HepG2 (cell line): ENCODE measurements around the gene ELP4. TPM values are rescaled to one million over a fixed set of nuclear protein-coding genes. Genes with fewer than 3 reads are reported as not detected.

Experiments
- ATAC-seq: fragments of 200-7000 bp; cut with Tn5 transposase; 3 replicates; pipeline ENCODE4 v1.9.1; 2020; ENCODE audit warnings: mild to moderate bottlenecking, moderate library complexity
- BruUV-seq: library from RNA; stranded (reverse); fragments of 400-500 nt; replicated peaks from 2 replicates; lab custom pipeline; 2021; lab: Mats Ljungman, UMichigan
- CTCF ChIA-PET: fragments of 300-600 bp; formaldehyde crosslinking; extraction: SDS; loops from one replicate; lab custom pipeline; 2021; ENCODE audit warnings: low total read pairs, inconsistent platforms, low intra/inter-chr PET ratio; lab: Yijun Ruan, JAX
- POLR2A ChIA-PET: fragments of 350-600 bp; sonication (Branson Sonifier 250); formaldehyde crosslinking; loops from one replicate; lab custom pipeline; 2020; ENCODE audit warnings: antibody characterized with exemption, inconsistent platforms; lab: Yijun Ruan, JAX
- DNase-seq: peaks from one replicate; pipeline ENCODE4 v3.0.0-alpha.2; 2015; ENCODE audit warnings: low spot score
- FAIRE-seq: peaks from 3 replicates; lab custom pipeline; 2011; peaks lifted over from hg19 to GRCh38; lab: Jason Lieb, UNC
- H2AFZ ChIP-seq: one replicate; pipeline ENCODE4 v1.6.1; 2011; ENCODE audit warnings: low read length, inconsistent platforms
- H3K27ac ChIP-seq: fragments of 300-600 bp; 3 replicates; pipeline ENCODE4 v1.8.0; 2011; ENCODE audit warnings: mixed run types, mild to moderate bottlenecking, mixed read lengths, low read length, inconsistent platforms; ENCODE audit not compliant: insufficient read depth; ENCODE audit errors: extremely low read length
- H3K27me3 ChIP-seq, 2 experiments: fragments of 200-600 bp in 1 of 2; 2 replicates in 1 of 2; 3 replicates in 1 of 2; pipeline versions ENCODE4 v1.6.0 to v1.8.0; 2011; ENCODE audit warnings: low read length in 2 of 2, mild to moderate bottlenecking in 2 of 2, moderate library complexity in 2 of 2, inconsistent platforms in 1 of 2; ENCODE audit not compliant: insufficient read depth in 2 of 2, control insufficient read depth in 1 of 2
- H3K36me3 ChIP-seq, 2 experiments: fragments of 200-600 bp in 1 of 2; replicated peaks in 1 of 2; 2 replicates in 1 of 2; 3 replicates in 1 of 2; pipeline versions ENCODE4 v1.5.1 to v1.8.0; 2011; ENCODE audit warnings: low read length in 2 of 2, inconsistent platforms in 1 of 2; ENCODE audit not compliant: insufficient read depth in 2 of 2, control insufficient read depth in 1 of 2
- H3K4me1 ChIP-seq: 2 replicates; pipeline ENCODE4 v1.5.1; 2012; ENCODE audit warnings: low read length, inconsistent platforms; ENCODE audit not compliant: insufficient read depth
- H3K4me2 ChIP-seq: 2 replicates; pipeline ENCODE4 v1.6.0; 2011; ENCODE audit warnings: low read depth, low read length, inconsistent platforms
- H3K4me3 ChIP-seq, 3 experiments: fragments of 200-600 bp in 1 of 3; sonication (generic), shearing (Covaris generic) in 1 of 3; replicated peaks in 1 of 3; 2 replicates each; pipeline ENCODE4 v1.5.1; 2011 to 2016; ENCODE audit warnings: low read length in 3 of 3, inconsistent platforms in 2 of 3, low read depth in 2 of 3, mild to moderate bottlenecking in 2 of 3, control low read depth in 1 of 3, mixed read lengths in 1 of 3; ENCODE audit not compliant: insufficient read depth in 1 of 3
- H3K79me2 ChIP-seq: one replicate; pipeline ENCODE4 v1.6.1; 2011; ENCODE audit warnings: low read length, inconsistent platforms; ENCODE audit not compliant: insufficient read depth
- H3K9ac ChIP-seq: 2 replicates; pipeline ENCODE4 v1.6.0; 2011; ENCODE audit warnings: mild to moderate bottlenecking, low read depth, low read length, inconsistent platforms; ENCODE audit not compliant: insufficient read depth
- H3K9me3 ChIP-seq: 2 replicates; pipeline ENCODE4 v1.5.1; 2012; ENCODE audit warnings: mild to moderate bottlenecking, low read length
- H4K20me1 ChIP-seq: 2 replicates; pipeline ENCODE4 v1.6.0; 2011; ENCODE audit warnings: inconsistent platforms, mild to moderate bottlenecking, low read length, moderate library complexity; ENCODE audit not compliant: insufficient read depth
- ETS1 ChIP-seq: sonication (generic); formaldehyde crosslinking; IDR thresholded peaks from 2 replicates; pipeline ENCODE4 v1.4.0; 2020; ENCODE audit warnings: missing genetic modification reagents
- HNF1A ChIP-seq, 2 experiments: sonication (generic) in 1 of 2; formaldehyde crosslinking in 1 of 2; IDR thresholded peaks; 2 replicates each; pipeline versions ENCODE4 v1.4.0 to v1.6.1; 2016 to 2020; ENCODE audit warnings: borderline replicate concordance in 1 of 2, low read depth in 1 of 2, mild to moderate bottlenecking in 1 of 2, missing genetic modification reagents in 1 of 2
- SALL1 ChIP-seq: sonication (generic); formaldehyde crosslinking; IDR thresholded peaks from 2 replicates; pipeline ENCODE4 v1.8.0; 2022; ENCODE audit warnings: mild to moderate bottlenecking, missing genetic modification reagents
- SMARCE1 ChIP-seq: fragments of 450-650 bp; IDR thresholded peaks from 2 replicates; pipeline ENCODE4 v1.6.1; 2017; ENCODE audit warnings: borderline replicate concordance
- ZBED4 ChIP-seq: sonication (generic); formaldehyde crosslinking; IDR thresholded peaks from 2 replicates; pipeline ENCODE4 v1.4.0; 2020; ENCODE audit warnings: missing genetic modification reagents, borderline replicate concordance
- ZNF230 ChIP-seq: sonication (generic); formaldehyde crosslinking; IDR thresholded peaks from 2 replicates; pipeline ENCODE4 v1.4.0; 2020; ENCODE audit warnings: mild to moderate bottlenecking, missing genetic modification reagents
- ZNF558 ChIP-seq: sonication (generic); formaldehyde crosslinking; IDR thresholded peaks from 2 replicates; pipeline ENCODE4 v1.9.0; 2022; ENCODE audit warnings: mild to moderate bottlenecking, missing genetic modification reagents, borderline replicate concordance
- ZNF788 ChIP-seq: sonication (generic); formaldehyde crosslinking; IDR thresholded peaks from 2 replicates; pipeline ENCODE4 v1.5.0; 2020; ENCODE audit warnings: mild to moderate bottlenecking, missing genetic modification reagents, borderline replicate concordance
- WGBS: methylation state at CpG from one replicate; pipeline ENCODE4 v1.1.6; 2017; ENCODE audit warnings: low lambda C conversion rate; 5-methylcytosine and 5-hydroxymethylcytosine counted together
- in situ Hi-C: cut with HindIII; loops from 2 replicates; pipeline ENCODE4 v1.10.0; 2017; ENCODE audit warnings: low pct_unique_long_range_greater_than_20kb; ENCODE audit not compliant: extremely low pct_ligation_motif_present
- intact Hi-C: fragments of 100-400 bp; cut with micrococcal nuclease; formaldehyde crosslinking; loops from one replicate; pipeline ENCODE4 v1.10.0; 2022; ENCODE audit not compliant: unreplicated experiment
- polyA plus RNA-seq, 8 experiments: library from polyadenylated mRNA; depleted of rRNA in 3 of 8; stranded (reverse) in 7 of 8; unstranded in 1 of 8; fragments of >200 nt; fragmentation: Illumina TruSeq in 4 of 8; extraction: Trizol in 4 of 8; gene quantifications; 2 replicates each; pipeline versions ENCODE4 v1.2.1 to v1.2.3, GENCODE V29; 2011 to 2016; ENCODE audit warnings: low read depth in 4 of 8, missing spikeins in 1 of 8, mixed read lengths in 1 of 8; ENCODE audit not compliant: insufficient read depth in 1 of 8
- total RNA-seq, 5 experiments: library from RNA; depleted of rRNA; stranded (reverse); fragments of >200 nt; fragmentation: Illumina TruSeq; extraction: Trizol; gene quantifications; 2 replicates each; pipeline ENCODE4 v1.2.3, GENCODE V29; 2016; ENCODE audit warnings: low read depth in 1 of 5

Gene ELP4
- total and polyA plus RNA-seq, 2 of the 13 experiments (the other 11 are each of a cell fraction or from before 2014, with no cell fraction given): 12.8 to 19.1 TPM

- FAIRE-seq: no peak
- BruUV-seq: no TSS peak
- in situ Hi-C loops: loop anchor here (10.0 kb wide), 1 partner anchor 339 kb away; no protein-coding TSS in a partner anchor
- TF ChIP-seq SMARCE1 (no peak), ZNF788 (CRISPR knock-in tag) (no peak), HNF1A (IDR thresholded peaks at IDR 0.05; ENCODE audit: low read depth) (no peak), HNF1A (CRISPR knock-in tag; IDR thresholded peaks at IDR 0.05; ENCODE audit: borderline replicate concordance) (no peak), ZNF558 (CRISPR knock-in tag) (no peak), ETS1 (CRISPR knock-in tag) (no peak), SALL1 (no peak), ZBED4 (CRISPR knock-in tag) (no peak), ZNF230 (CRISPR knock-in tag) (no peak)
Measured at GRCh38 chr11:31823644-31824331, 314.2 kb downstream of the ELP4 start.

More at GRCh38 chr11:31823644-31824331, 314.2 kb downstream of the ELP4 start:
- ATAC-seq (no peak), DNase-seq (no peak)
- H3K36me3 ChIP-seq: no peaks in the 10 kb centered on the region
- WGBS: 38% methylated on average over 22 of the region's 24 CpGs
- no peak overlapping the region for H3K9ac ChIP-seq
- 0 out of 2 replicates have a peak, but pooled peaks cover 8% of the 10 kb centered on the region for H3K4me1 ChIP-seq
- no peaks in the 10 kb centered on the region for H3K9me3 ChIP-seq
- ChIA-PET POLR2A (no interaction called here), CTCF (no interaction called here)
- no peak overlapping the region for H3K4me3 ChIP-seq
- no peak overlapping the region for H2AFZ ChIP-seq
- peaks cover 12 to 84% of the 10 kb centered on the region in 2 experiments for H3K27me3 ChIP-seq
- no peaks in the 10 kb centered on the region; the same call in 1 of the 2 replicates for H4K20me1 ChIP-seq
- intact Hi-C loops: no loop called here
- H3K27ac ChIP-seq: no peak overlapping the region
- no peak overlapping the region for H3K4me2 ChIP-seq
- H3K79me2 ChIP-seq: no peaks in the 10 kb centered on the region
